Measurements from ENCODE around the gene KLK15.
A peak's percentile ranks its signal among the peaks of the same experiment; 100 is the strongest.

KLK15 gene

GRCh38 chr19:50833117-50833801 lies at the start of gene KLK15:
Gene KLK15, minus strand, starts transcription at chr19:50833574. Its CDS starts 2,082 bp downstream, at chr19:50831492.
- no peak for DNase-seq (ENCODE audit: extremely low read depth in 1 of 2, low read depth in 1 of 2)

GRCh38 chr19:50882188-50882587 lies 48.8 kb upstream of the KLK15 start:
- DNase-seq (ENCODE audit: extremely low read depth in 1 of 2, low read depth in 1 of 2): no peak

- DNase-seq (ENCODE audit: extremely low read depth in 1 of 2, low read depth in 1 of 2): no peak
Observed at GRCh38 chr19:50880241-50880640, 46.9 kb upstream of the KLK15 start.

- DNase-seq (ENCODE audit: extremely low read depth in 1 of 2, low read depth in 1 of 2): no peak
Observed at GRCh38 chr19:50878851-50879250, 45.5 kb upstream of the KLK15 start.

GRCh38 chr19:50877338-50877737 lies 44.0 kb upstream of the KLK15 start:
- DNase-seq (ENCODE audit: extremely low read depth in 1 of 2, low read depth in 1 of 2): no peak

- DNase-seq (ENCODE audit: extremely low read depth in 1 of 2, low read depth in 1 of 2): no peak
Observed at GRCh38 chr19:50876456-50876855, 43.1 kb upstream of the KLK15 start.

- no peak for DNase-seq (ENCODE audit: extremely low read depth in 1 of 2, low read depth in 1 of 2)
Observed at GRCh38 chr19:50875795-50876422, 42.5 kb upstream of the KLK15 start.

GRCh38 chr19:50874211-50874610 lies 40.8 kb upstream of the KLK15 start:
- DNase-seq (ENCODE audit: extremely low read depth in 1 of 2, low read depth in 1 of 2): no peak

- DNase-seq (ENCODE audit: extremely low read depth in 1 of 2, low read depth in 1 of 2): no peak
Observed at GRCh38 chr19:50873056-50873455, 39.7 kb upstream of the KLK15 start, which contains the start of gene KLK2. Gene KLK2, plus strand, starts transcription at chr19:50873439. Its CDS starts 35 bp downstream, at chr19:50873474.

- peak in 1 of 2 donors; percentile 13 for DNase-seq (ENCODE audit: extremely low read depth in 1 of 2, low read depth in 1 of 2)
Observed at GRCh38 chr19:50870417-50871089, 37.2 kb upstream of the KLK15 start.

- no peak for DNase-seq (ENCODE audit: extremely low read depth in 1 of 2, low read depth in 1 of 2)
Observed at GRCh38 chr19:50869479-50869878, 36.1 kb upstream of the KLK15 start.

GRCh38 chr19:50861496-50862286 lies 28.3 kb upstream of the KLK15 start:
- no peak for DNase-seq (ENCODE audit: extremely low read depth in 1 of 2, low read depth in 1 of 2)

GRCh38 chr19:50861010-50861409 lies 27.6 kb upstream of the KLK15 start:
- DNase-seq (ENCODE audit: extremely low read depth in 1 of 2, low read depth in 1 of 2): no peak

- DNase-seq (ENCODE audit: extremely low read depth in 1 of 2, low read depth in 1 of 2): no peak
Observed at GRCh38 chr19:50859849-50860248, 26.5 kb upstream of the KLK15 start.

GRCh38 chr19:50858886-50859285 lies 25.5 kb upstream of the KLK15 start:
- no peak for DNase-seq (ENCODE audit: extremely low read depth in 1 of 2, low read depth in 1 of 2)

GRCh38 chr19:50857366-50857765 lies 24.0 kb upstream of the KLK15 start:
- no peak for DNase-seq (ENCODE audit: extremely low read depth in 1 of 2, low read depth in 1 of 2)

GRCh38 chr19:50854636-50855410 lies 21.4 kb upstream of the KLK15 start, which contains the start of gene KLK3:
Gene KLK3, plus strand, starts transcription at chr19:50854915. Its CDS starts 41 bp downstream, at chr19:50854956.
- DNase-seq (ENCODE audit: extremely low read depth in 1 of 2, low read depth in 1 of 2): no peak

- no peak for DNase-seq (ENCODE audit: extremely low read depth in 1 of 2, low read depth in 1 of 2)
Observed at GRCh38 chr19:50851620-50852019, 18.2 kb upstream of the KLK15 start.

GRCh38 chr19:50850738-50851137 lies 17.4 kb upstream of the KLK15 start:
- DNase-seq (ENCODE audit: extremely low read depth in 1 of 2, low read depth in 1 of 2): no peak

GRCh38 chr19:50844296-50844935 lies 11.0 kb upstream of the KLK15 start:
- DNase-seq (ENCODE audit: extremely low read depth in 1 of 2, low read depth in 1 of 2): no peak

Measured in stimulated activated CD8-positive, alpha-beta memory T cell treated with anti-CD3 and anti-CD28 coated beads, Interleukin-7, amount 100 ng/mL, for 48 hours (primary cell).